HG03558 (cell line): ENCODE measurements around the gene NT5DC3.

Experiments
- ATAC-seq: cut with Tn5 transposase; IDR thresholded peaks from one replicate; pipeline ENCODE4 v1.9.1; 2021; ENCODE audit warnings: moderate number of reproducible peaks; ENCODE audit not compliant: unreplicated experiment; ENCODE audit errors: extremely low read depth

The NT5DC3 gene

DNA sequence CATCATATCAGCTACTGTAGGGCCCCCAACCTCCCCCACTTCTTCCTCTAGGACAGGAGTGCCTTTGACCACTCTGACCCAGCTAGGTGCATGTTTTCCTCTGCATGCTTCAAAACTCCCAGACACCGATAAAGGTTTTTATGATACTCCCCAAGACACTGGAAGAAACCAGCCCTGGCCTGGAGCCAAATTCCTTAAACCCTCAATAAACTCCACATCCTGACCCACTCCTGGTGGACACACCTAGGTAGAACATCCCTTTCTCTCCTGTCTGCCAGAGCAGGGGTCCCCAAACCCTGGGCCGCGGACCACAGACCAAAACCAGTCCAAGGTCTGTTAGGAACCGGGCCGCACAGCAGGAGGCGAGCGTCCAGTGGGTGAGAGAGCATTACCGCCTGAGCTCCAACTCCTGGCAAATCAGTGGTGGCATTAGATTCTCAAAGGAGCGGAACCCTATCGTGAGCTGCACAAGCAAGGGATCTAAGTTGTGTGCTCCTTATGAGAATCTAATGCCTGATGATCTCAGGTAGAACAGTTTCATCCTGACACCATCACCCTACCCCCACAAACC, 49.6 kb downstream of the NT5DC3 start:
- no peak for ATAC-seq

DNA sequence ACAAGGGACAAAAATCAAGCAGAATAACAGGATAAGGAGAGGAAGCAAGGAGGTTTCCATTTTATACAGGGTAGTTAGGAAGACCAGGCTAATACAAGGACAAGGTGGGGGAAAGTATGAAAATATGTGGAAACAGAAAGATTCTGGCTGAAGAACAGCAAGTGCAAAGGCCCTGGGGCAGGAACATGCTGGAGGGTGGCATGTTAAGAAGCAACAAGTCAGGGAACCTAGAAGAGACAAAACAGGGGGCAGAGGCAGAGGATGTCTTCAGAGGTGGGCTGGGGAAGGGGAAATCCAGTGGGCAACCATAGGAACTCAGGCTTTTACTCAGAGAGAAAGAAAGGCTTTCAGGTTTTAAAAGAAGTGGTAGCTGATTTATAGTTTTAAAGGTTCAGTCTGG, 54.8 kb downstream of the NT5DC3 start:
- no peak for ATAC-seq

DNA sequence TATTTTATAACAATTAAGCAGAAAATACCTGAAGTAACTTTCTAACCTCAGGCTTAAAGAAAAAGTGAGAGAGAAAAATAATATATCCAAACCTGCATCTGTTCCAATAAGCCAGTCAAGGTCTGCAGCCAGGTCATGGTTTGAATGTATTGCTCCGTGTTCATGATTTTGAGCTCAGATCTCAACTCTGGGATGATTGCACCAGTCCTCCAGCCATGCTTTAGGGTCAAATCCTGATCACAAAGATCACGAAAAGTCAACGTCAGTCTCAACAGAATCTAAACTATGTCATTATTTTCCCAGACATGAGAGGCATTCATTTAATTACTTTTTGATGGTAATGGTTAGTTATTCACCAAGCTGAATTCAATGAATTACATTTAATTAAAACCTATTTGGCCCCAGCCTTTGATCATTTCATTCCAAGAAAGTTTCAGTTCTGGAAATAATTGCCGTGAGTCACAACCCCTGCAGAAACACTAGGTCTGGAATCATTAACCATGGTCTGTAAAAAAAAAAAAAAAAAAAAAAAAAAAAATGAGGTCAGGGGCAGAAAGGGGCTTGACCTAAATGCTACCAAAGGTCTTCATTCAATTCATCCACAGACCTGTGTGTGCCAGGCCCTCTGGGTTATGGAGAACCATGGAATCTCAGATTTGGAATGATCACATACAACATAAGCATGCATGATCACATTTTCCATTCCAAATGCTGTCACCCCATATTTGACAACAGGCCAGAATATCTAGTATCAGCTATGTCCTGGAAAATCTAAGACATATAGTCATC, 55.6 kb downstream of the NT5DC3 start:
- ATAC-seq = no peak

DNA sequence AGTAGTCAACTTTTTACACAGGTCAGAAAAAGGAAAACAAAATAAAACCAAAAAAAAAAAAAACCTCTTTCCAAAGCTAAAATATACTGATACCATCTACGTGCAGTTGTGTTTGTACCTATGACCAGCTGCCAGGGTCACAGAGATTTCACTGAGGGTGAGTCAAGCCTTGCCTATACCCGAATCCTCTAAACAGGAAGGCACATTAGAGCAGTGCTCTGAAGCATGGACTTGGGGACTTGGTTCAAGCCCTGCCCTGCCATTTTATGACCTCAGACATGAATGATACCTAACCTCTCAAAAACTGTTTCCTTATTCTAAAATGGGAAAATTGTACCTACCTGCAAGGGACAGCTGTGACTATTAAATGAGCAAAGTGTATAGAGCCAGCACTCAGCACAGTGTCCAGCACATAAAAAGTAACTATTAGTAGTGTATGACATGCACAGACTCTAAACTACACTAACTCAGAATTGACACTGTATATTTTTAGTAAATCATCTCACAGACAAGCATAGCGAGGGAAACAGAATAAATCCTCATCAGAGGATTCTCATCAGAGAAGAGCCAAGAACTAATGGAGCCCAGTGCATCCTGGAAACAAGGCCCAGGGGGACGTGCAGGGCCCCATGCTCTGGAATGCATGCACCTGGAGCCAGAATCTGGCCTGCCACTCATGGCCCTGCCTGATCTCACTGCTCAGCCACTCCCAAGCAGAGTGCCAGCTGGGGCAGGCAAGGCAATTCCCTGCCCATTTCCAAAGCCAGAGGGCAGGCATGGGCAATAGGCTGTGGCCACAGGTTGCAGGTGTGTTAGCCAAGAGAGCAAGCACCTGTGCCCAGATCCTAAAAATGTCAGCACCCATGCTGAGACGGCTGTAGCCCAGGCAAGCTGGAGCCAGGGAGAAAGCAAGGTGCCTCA, 57.0 kb downstream of the NT5DC3 start:
- no peak for ATAC-seq

DNA sequence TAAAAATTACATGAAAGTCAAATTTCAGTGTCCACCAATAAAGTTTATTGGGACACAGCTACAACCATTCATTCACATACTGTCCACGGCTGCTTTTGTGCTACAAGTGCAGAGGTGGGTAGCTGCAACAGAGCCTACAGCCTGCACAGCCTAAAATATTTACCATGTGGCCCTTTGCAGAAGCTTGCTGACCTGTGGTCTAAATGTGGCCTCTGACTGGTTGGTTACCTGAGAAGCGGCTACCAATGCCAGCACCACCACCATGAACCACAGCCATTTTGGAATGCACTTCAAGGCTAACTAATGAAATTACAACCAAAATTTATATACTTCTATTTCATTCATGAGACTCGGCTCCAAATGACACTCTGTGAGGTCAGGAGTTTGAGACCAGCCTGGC, 58.6 kb downstream of the NT5DC3 start:
- no peak for ATAC-seq

DNA sequence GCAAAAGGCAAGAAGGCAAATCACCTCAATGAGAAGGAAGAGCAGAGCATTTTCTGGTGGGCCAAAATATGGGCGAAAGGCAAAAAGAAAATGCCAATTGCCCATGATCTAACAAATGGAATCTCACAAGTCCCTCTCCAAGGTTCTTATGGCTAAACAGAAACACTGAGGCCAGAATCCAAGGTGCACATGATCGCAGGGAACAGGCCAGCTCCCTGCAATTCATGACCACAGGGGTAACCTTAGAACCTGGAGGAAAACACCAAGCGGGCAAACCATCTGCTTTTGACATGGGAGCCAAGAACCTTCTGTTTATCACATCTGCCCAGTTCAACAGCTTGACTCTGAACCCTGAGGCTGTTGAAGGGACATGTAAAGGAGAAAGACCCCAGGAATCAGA, 60.0 kb downstream of the NT5DC3 start:
- no peak for ATAC-seq

DNA sequence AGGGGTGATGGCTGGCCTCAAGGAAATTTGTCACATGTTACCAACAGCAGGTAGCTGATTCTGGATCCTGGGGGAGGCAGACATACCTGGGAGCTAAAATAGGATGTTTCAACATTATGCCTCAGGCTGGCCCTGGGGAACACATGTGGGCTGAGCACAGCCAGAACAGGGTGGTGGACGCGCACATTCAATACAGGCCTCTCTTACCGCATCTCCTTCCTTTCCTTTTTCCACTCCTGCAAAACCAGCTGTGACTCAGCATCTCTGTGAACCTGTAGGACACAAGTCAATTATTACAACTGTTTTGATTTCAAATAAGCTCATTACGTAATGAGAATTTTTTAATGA, 61.0 kb downstream of the NT5DC3 start:
- no peak for ATAC-seq

DNA sequence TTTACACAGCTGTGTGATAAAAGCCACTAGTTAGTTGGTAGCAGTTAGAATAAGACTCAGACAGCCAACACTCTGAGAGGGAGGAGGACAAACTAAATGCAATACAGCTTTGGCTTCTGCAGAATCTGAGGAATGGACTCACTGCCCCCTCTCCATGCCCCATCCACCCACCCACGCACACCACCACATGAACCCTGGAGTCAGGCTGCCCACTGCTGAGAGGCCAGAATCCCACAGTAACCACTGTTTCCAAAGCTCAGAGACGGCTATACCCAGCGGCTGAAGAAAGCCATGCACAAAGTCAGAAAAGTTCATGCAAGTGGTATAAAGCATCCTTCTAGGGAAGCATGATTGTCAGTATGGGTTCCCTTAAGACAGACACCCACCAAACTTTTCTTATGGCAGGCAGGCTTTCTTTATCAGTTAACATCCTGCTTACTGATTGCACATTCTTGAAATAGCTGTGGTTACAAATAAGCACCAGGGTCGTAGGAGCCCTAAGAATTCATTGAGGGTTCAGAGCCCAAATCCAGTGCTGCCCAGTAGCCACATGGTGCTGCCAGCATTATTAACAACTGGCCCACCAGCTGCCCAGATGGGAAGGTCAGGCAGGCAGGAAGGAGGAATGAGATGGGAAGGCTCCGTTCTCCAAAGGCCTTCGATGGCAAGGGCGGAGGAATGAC, 61.5 kb downstream of the NT5DC3 start:
- ATAC-seq = no peak

DNA sequence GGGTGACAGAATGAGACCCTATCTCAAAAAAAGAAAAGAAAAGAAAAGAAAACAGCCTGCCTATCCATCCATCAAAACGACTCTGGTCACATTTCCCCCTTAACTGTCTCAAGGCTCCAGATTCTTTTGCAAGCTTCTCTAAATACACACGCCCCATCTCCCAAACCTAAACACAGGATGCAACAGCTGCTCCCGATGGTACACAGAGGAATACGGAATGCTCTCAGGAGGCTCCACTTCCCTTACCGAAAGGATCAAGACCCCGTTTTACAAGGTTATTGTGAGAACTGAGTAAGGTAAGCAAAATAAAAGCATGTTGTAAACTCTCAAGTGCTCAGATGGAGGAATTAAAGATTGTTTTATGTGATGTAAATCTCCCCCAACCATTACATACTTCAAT, 62.3 kb downstream of the NT5DC3 start:
- ATAC-seq = no peak

DNA sequence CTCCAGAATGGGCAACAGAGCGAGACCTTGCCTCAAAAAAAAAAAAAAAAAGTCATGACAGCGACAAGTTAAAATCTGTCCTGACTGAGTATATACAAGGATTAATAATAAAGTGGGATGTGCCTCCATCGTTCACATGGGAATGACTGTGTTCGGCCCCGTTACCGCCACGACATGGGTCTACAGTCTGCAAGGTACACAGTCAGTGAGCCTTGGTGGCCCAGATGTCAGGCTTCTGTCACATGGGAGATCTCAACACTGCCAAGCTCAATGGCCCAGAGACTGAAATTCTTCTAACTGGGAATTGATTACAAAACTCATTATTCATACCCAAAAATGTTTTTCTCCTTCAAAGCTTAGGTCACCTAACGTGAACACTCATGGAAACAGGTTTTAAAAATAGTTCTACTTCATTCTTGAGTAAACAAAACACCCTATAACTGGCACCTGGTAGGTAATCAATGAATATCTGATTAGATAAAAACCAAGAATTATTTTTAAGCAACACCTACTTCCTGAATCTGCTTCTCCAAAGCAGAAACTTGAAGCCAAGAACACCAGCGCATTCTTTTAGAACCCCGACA, 66.0 kb downstream of the NT5DC3 start:
- ATAC-seq = no peak

DNA sequence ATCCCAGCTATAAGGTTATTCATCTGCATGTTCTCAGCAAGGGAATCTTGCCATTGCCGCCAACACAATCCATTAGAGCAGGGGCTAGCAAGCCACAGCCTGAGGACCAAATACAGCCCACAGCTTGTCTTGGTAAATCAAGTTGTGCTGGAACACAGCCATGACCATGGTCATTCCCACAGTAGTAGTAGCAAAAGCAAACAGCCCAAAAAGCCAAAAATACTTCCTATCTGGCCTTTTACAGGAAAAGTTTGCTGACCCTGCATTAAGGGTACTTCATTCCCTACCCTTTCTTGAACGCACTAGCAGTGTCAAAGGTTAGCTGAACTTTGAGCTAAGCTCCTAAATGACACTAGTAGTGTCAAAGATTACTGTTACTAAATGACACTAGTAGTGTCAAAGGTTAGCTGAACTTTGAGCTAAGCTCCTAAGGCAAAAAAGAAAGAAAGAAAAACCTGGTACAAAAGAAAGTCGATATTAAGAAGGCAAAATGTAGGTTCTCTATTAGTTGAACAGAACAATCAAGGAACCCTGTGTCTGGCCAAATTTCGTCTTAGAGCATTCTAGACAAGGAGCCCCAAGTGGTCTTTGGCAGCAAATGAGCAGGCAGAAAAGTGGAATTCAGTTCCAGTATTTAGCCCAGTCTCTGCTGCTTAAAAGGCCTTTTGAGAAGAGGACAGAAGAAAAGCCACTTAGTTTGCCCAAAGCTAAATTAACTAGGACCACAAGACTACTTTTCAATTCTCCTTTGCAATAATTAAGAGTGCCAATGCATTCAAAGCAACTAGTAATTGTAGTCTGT, 67.7 kb downstream of the NT5DC3 start:
- no peak for ATAC-seq

DNA sequence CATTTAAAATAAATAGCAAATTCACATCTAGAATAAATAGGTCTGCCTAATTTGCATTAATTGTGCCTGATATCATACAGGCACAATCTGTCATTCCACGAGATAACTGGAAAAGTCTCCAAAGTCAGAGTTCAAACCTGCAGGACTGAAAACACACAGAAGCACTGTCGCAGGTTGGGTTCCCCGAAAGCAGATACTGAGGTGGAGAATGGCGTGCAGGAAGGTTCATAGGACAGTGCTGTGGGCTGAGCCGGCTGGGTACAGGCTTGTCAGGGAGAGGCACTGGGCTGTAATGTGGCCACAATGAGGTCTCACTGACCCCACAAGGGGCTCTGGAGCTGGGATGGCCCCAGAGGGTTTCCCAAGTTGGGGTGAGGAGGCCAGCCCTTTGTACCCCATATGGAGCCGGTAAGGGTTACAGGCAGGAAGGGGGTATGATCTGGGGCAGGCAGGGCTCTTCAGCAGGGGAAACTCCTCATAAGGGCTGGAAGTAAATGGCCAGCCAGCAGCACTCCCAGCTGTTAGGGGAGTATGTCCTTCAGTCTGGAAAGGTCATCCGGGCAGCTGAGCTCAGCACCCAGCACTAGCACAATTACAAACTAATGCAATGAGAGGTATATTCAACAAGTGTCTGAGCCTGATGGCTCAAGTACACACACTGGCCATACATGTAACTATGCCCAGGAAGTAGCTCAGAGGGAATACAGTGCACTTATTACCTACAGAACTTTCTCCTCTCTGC, 68.5 kb downstream of the NT5DC3 start:
- ATAC-seq = no peak

DNA sequence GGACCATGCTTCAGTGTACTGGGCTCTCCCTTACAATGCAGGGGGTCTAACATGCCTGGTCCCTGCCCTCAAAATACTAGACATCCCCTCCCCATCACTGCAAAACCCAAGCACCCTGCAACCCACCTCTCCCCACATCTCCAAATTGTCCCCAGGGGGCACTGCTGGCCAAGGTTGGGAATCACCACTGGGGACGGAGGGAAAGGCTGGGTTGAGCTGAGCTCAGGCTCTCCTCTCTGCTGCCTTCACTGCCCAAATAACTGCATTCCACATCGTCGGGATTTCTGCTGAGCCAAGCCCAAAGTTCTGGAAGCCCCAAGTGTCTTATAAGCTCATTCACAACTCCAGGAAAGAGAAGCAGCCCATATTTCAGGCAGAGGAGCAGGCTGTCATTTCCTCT, 69.6 kb downstream of the NT5DC3 start:
- ATAC-seq = no peak

DNA sequence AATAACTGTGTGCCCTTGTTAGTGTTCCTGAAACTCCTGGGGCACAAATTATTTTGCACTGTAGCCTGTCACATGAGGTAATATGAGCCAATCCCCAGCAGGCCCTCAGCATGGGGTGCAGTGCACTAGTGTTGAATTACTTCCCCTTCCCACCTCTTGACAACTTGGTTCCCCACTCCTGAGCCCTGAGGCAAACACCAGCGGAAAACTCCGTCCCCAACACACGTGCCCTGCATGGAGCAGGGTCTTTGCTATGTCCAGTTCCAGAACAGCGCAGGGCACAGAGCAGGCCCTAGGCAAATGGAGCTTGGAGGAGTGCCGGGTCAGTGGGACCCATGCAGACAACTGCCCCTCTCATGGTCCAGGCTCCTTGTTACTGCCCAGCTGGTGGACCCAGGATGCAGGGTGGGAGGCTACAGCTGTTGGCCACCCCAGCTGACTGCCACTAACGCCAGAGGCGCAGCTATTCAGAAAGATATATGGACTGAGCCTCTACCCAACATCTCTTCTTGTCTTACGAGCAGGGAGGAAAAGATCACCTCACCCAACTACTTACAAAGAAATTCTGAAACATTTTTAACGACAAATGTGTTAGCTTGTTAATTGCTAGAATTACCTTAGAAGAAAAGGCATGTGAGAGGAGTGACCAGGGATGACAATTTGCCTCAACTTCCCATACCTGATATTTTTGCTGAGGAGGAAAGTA, 71.6 kb downstream of the NT5DC3 start:
- no peak for ATAC-seq

DNA sequence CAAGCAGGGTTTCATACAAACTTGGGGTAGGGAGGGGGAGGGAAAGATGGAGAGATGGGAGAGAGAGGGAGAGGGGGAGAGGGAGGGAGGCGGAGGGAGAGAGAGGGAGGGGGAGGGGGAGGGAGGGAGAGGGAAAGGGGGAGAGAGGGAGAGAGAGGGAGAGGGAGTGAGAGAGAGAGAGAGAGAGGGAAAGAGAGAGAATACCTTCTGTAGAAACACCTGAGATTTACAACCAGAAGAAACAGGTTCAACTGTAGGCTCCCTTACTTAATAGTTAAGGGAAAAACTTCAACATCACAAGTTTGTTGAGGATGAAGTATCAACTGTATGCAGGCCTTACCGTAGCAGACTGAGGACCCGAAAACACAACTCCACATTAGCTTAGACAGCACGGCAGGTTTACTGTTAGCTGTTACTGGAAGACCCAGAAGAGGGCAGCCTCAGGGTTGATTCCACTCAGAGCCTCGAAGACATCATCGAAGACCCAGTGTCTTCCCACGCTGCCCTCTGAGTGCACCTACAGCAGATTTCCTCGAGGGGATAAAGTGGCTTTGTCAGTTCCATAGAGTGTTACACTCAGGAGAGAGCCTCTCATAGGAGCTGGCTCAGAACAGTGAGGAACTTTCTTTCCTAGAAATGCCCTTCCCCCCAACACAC, 72.4 kb downstream of the NT5DC3 start:
- no peak for ATAC-seq

DNA sequence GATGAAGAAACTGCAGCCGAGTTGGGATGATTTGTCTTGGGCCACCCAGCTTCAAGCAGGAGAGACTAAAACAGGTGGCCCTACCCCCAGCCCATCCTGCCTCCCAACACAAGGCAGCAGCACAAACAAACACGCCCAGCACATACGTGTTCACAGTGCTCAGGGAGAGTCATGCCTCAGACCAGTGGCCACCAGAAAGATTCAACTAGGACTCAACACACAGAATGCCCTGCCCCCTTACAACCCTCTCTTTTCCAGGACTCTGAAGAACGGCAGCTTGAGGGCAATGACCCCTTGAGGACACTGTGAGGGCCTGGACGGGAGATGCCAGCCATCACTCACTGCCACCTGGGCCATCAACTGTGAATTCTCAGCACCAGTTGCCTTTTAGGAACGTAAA, 75.0 kb downstream of the NT5DC3 start:
- ATAC-seq = no peak

DNA sequence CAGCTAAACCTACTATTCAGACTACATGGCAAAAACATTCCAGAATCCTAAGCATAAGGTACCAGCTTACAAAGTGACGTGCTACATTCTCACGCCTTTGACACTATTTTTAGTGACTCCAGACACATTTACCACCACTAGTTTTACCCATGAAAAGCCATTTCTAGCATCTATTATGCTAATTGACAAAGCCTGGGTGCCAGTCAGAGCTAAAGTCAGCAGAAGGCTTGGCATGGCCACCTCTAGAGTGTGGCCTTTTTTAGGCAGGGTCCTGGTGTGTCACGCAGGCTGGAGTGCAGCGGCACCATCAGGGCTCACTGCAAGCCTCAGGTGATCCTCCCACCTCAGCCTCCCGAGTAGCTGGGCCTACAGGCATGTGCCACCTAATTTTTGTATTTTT, 75.7 kb downstream of the NT5DC3 start:
- no peak for ATAC-seq

DNA sequence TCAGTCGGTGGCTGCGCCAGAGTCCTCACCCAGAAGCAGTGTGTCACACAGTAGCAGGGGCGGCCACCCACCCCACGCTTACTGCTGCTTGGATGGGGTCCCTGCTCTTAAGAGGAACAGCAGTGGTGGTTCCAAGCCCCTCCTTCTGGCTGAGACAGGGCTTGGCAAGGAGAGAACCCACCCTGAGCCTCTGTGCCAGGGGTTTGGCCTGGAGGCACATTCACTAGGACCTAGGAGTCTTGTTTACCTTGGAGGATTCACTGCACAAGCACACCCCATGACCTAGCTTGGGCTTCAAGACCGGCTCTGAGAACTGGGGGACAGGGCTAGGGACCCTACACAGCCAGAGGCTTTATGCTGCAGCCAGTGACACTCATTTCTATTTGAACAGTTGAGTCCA, 78.6 kb downstream of the NT5DC3 start:
- no peak for ATAC-seq
